ENCODE data around the gene CELF5.
A peak's percentile ranks its signal among the peaks of the same experiment; 100 is the strongest.
"Not testable (repeated sequence)": the region's sequence is repeated elsewhere in the genome, so short reads cannot be mapped to it uniquely, and the experiment has no call there.

CELF5 gene

DNA sequence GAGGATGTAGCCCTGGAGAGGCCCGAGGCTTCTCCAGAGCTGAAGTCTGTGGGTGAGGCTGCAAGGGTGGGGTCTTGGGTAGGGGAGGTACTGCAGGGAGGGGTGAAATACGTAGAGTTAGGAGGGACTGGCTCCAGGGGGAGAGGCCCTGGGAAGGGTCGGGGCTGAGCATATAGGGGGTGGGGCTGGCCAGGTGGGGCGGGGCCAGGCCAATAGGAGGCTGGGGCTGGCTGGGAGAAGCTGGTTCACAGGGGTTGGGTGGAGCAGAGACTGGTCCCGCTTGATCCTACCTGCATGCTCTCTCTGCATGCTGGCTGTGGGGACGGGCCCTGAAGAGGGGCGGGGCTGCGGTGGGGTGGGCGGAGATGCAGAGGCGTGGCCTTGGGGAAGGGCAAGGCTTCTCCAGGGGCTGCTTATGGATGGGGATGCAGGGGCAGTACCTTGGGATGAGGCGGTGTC lies 51.9 kb downstream of the CELF5 start:
- peak; percentile 66 for DNase-seq

- no peak for DNase-seq
These were observed 53.2 kb downstream of the CELF5 start for GRCh38 chr19:3277649-3278048.

- no peak for DNase-seq
These were observed 53.8 kb downstream of the CELF5 start for GRCh38 chr19:3278294-3278693.

DNA sequence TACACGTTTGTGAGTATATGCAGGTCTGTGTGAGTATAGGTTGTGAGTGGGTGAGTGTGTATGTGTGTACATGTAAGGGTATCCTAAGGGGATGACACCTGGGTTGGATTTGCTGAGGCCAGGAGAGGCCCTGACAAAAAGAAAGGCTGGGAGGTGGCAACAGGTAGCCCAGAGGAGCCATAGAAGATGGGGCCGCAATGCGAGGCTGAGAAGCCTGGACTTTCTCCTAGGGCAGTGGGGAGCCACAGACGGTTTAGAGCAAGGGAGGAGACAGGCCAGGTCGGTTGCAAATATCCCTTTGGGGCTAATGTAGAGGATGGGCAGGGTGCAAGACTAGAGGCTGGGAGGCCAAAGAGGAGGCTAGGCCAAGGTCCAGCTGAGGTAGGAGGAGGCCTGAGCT lies 54.3 kb downstream of the CELF5 start:
- no peak for DNase-seq

DNA sequence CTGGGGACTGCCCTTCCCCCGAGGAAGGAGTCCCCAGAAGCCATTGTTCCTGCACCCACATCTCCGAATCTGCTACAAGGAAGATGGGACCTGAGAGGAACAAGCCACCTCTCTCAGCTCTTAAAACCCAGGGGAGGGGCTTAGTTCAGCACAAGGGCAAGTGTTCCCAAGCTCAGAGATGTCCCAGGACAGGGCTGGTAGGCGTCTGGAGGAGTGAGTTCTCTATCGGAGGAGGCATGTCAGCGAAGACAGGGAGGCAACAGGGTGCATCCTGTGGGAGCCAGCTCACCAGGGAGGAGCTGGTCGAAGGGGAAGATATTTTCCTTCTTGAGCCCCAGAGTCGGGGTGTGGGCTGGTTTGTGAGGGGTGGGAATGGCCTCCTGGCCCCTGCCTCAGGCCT lies 54.8 kb downstream of the CELF5 start:
- DNase-seq: no peak

GRCh38 chr19:3281026-3281425 lies 56.6 kb downstream of the CELF5 start:
- no peak for DNase-seq

GRCh38 chr19:3282155-3282554 lies 57.7 kb downstream of the CELF5 start:
- DNase-seq: no peak

GRCh38 chr19:3282564-3282963 lies 58.1 kb downstream of the CELF5 start:
- no peak for DNase-seq

- DNase-seq: no peak
These were observed 58.8 kb downstream of the CELF5 start for GRCh38 chr19:3283246-3283751.

GRCh38 chr19:3283886-3284657 lies 59.6 kb downstream of the CELF5 start:
- DNase-seq: no peak

GRCh38 chr19:3284759-3285646 lies 60.5 kb downstream of the CELF5 start:
- DNase-seq: peak; percentile 78

GRCh38 chr19:3285647-3286176 lies 61.3 kb downstream of the CELF5 start:
- DNase-seq: peak; percentile 54

- no peak for DNase-seq
These were observed 63.4 kb downstream of the CELF5 start for GRCh38 chr19:3287814-3288213.

DNA sequence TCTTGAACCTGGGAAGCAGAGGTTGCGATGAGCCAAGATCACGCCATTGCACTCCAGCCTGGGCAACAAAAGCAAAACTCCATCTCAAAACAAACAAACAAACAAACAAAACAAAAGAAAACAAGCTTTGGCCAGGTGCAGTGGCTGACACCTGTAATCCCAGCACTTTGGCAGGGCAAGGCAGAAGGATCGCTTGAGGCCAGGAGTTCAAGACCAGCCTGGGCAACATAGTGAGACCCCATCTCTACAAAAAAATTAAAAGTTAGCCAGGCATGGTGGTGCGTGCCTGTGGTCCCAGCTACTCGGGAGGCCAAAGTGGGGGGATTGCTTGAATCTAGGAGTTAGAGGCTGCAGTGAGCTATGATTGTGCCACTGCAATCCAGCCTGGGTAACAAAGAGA lies 64.0 kb downstream of the CELF5 start:
- not testable (repeated sequence) for DNase-seq

DNA sequence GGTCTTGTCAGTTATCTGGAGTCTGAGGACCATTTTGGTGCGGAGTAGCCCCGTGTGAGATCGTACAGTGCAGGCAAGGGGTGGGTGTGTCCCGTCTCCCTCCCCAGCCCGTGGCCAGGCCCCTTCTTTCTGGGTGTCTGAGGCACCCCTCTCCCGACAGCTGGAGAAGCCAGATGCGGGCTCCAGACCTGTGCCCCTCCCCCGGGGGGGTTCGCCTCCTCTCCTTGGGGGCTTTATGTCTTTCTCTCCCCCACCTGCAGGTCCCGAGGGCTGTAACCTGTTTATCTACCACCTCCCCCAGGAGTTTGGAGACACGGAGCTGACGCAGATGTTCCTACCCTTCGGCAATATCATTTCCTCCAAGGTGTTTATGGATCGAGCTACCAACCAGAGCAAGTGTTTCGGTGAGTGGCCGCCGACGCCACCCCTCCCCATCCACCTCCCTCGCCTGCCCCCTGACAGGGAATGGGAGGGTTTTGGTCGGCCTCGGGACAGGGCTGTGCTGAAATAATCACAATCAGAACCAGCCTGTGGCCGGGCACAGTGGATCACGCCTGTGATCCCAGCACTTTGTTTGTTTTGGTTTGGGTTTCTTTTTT lies 65.6 kb downstream of the CELF5 start:
- DNase-seq: no peak

- DNase-seq: not testable (repeated sequence)
These were observed 66.4 kb downstream of the CELF5 start for GRCh38 chr19:3290858-3291257.

- no peak for DNase-seq
These were observed 67.2 kb downstream of the CELF5 start for GRCh38 chr19:3291644-3292043.

DNA sequence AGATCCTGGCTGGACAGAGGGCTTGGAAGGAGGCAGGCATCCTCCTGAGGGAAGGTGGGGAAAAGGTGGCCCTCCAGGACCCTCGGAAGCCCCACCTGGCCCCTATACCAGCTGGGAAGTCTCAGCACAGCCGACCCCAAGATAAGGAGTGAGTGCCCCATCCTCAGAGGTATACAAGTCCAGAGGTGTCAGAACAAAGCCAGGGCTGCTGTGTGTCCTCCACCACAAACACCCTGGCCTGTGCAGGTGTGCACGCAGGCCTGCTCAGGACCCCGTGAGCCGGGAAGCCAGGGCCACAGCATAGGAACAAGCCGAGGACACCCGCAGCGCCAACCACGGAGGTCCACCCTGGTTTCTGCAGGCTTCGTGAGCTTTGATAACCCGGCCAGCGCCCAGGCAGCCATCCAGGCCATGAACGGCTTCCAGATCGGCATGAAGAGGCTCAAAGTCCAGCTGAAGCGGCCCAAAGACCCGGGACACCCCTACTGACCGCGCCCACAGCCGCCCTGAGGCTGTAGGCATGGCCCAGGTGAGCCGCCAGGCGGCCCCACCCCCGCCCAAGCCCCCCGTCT lies 68.6 kb downstream of the CELF5 start:
- DNase-seq: no peak

DNA sequence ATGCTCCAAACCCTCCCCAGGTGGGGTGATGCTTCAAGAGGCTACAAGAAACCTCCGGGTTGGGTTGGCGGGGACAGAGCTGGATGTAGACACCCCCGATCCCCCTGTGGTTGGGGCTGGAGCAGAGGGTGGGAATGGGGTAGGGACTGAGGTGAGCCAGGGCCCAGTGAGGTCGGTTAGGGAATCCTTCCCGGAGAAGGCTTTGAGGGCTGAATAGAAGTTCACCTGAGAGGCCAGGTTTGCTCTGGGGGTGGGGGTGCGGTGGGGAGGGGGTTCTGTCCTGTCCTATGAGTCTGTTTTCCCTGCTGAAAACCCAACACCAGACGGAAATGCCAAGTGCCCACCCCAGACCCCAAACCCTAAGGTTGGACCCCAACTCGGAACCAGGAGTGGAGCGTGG lies 69.1 kb downstream of the CELF5 start:
- DNase-seq: no peak

- no peak for DNase-seq
These were observed 69.8 kb downstream of the CELF5 start for GRCh38 chr19:3294080-3294850.

GRCh38 chr19:3295581-3295980 lies 71.1 kb downstream of the CELF5 start:
- no peak for DNase-seq

DNA sequence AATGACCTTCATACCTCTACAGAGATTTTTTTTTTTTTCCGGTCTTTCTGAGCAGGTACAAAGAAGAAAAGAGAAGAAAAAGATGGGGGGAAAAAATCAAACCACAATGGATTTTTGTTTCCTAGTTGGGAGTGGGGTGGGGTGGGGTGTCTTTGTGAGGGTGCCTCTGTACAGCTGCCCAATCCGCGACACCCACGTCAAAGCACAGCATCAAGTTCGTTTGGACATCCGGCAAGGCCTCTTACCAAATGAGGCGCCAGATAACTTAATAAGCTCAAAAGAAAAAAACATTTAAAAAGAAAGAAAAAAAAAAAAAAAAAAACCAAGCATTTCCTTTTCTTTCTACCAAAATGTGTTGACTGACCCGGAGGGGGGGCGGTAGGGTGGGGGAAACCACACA lies 71.6 kb downstream of the CELF5 start:
- DNase-seq: no peak

Data from CD4-positive, alpha-beta T cell treated with Interleukin-12 subunit alpha and Interleukin-12 subunit beta, for 1 hour (primary cell).